ENCODE results near the gene PEAK1. TPM values are rescaled to one million over a fixed set of nuclear protein-coding genes. Genes with fewer than 3 reads are reported as not detected.

The PEAK1 gene
- total RNA-seq, 1 donor from 2014 or later, result 289 TPM

- H3K9me3 Mint-ChIP-seq (ENCODE audit: unreplicated experiment), result no peaks in the 10 kb centered on the region
- DNase-seq (ENCODE audit: low spot score), result no peak
- H3K36me3 Mint-ChIP-seq (ENCODE audit: low read depth, unreplicated experiment), result peaks cover 17% of the 10 kb centered on the region
- H3K27ac Mint-ChIP-seq (ENCODE audit: unreplicated experiment), result no peak overlapping the region
- H3K4me3 Mint-ChIP-seq (ENCODE audit: unreplicated experiment), result no peak overlapping the region
- H3K4me1 Mint-ChIP-seq (ENCODE audit: unreplicated experiment), result peaks cover 27% of the 10 kb centered on the region
- TF ChIP-seq, protein P1, sequence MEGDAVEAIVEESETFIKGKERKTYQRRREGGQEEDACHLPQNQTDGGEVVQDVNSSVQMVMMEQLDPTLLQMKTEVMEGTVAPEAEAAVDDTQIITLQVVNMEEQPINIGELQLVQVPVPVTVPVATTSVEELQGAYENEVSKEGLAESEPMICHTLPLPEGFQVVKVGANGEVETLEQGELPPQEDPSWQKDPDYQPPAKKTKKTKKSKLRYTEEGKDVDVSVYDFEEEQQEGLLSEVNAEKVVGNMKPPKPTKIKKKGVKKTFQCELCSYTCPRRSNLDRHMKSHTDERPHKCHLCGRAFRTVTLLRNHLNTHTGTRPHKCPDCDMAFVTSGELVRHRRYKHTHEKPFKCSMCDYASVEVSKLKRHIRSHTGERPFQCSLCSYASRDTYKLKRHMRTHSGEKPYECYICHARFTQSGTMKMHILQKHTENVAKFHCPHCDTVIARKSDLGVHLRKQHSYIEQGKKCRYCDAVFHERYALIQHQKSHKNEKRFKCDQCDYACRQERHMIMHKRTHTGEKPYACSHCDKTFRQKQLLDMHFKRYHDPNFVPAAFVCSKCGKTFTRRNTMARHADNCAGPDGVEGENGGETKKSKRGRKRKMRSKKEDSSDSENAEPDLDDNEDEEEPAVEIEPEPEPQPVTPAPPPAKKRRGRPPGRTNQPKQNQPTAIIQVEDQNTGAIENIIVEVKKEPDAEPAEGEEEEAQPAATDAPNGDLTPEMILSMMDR (IDR thresholded peaks at IDR 0.05; ENCODE audit: unreplicated experiment), result no peak
- peaks cover 3% of the 10 kb centered on the region for H3K27me3 Mint-ChIP-seq (ENCODE audit: unreplicated experiment)
Observed at GRCh38 chr15:77461486-77461885, 41.6 kb upstream of the PEAK1 start.

- DNase-seq (ENCODE audit: low spot score), result no peak
- Mint-ChIP-seq H3K36me3 (ENCODE audit: low read depth, unreplicated experiment) (peaks cover 17% of the 10 kb centered on the region), H3K9me3 (ENCODE audit: unreplicated experiment) (no peaks in the 10 kb centered on the region), H3K4me3 (ENCODE audit: unreplicated experiment) (no peak overlapping the region), H3K4me1 (ENCODE audit: unreplicated experiment) (peaks cover 46% of the 10 kb centered on the region), H3K27ac (ENCODE audit: unreplicated experiment) (no peak overlapping the region), H3K27me3 (ENCODE audit: unreplicated experiment) (peaks cover 5% of the 10 kb centered on the region)
- TF ChIP-seq, protein P1 (IDR thresholded peaks at IDR 0.05; ENCODE audit: unreplicated experiment), result no peak
Observed at GRCh38 chr15:77459031-77459430, 39.1 kb upstream of the PEAK1 start.

DNA sequence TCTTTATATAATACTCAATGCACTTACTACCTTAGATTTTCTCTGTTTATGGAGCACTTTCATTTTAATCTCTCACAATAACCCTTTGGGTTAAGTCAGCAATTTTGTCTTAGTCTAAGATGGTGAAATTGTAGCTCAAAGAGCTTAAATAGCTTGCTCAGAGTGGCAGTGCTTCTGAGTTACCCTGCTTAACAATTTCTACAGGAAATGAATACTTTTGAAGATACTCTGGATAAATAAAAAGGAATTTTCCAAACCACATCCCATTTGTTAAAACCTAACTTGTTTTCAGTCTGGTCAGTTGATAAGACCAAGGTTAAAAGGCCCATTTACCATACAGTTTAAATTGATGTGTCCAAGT lies 38.0 kb upstream of the PEAK1 start:
- Mint-ChIP-seq H3K4me3 (ENCODE audit: unreplicated experiment) (no peak overlapping the region), H3K36me3 (ENCODE audit: low read depth, unreplicated experiment) (peaks cover 17% of the 10 kb centered on the region), H3K9me3 (ENCODE audit: unreplicated experiment) (no peaks in the 10 kb centered on the region), H3K27ac (ENCODE audit: unreplicated experiment) (peak overlapping the region; percentile 82), H3K4me1 (ENCODE audit: unreplicated experiment) (peaks cover 53% of the 10 kb centered on the region), H3K27me3 (ENCODE audit: unreplicated experiment) (peaks cover 5% of the 10 kb centered on the region)
- TF ChIP-seq, protein P1 (IDR thresholded peaks at IDR 0.05; ENCODE audit: unreplicated experiment), result no peak
- DNase-seq (ENCODE audit: low spot score), result no peak

- no peak for DNase-seq (ENCODE audit: low spot score)
- peaks cover 5% of the 10 kb centered on the region for H3K27me3 Mint-ChIP-seq (ENCODE audit: unreplicated experiment)
- H3K4me1 Mint-ChIP-seq (ENCODE audit: unreplicated experiment), result peaks cover 53% of the 10 kb centered on the region
- H3K36me3 Mint-ChIP-seq (ENCODE audit: low read depth, unreplicated experiment), result peaks cover 17% of the 10 kb centered on the region
- H3K27ac Mint-ChIP-seq (ENCODE audit: unreplicated experiment), result peak overlapping the region; percentile 82
- TF ChIP-seq, protein P1 (IDR thresholded peaks at IDR 0.05; ENCODE audit: unreplicated experiment), result no peak
- no peak overlapping the region for H3K4me3 Mint-ChIP-seq (ENCODE audit: unreplicated experiment)
- H3K9me3 Mint-ChIP-seq (ENCODE audit: unreplicated experiment), result no peaks in the 10 kb centered on the region
Observed at GRCh38 chr15:77457191-77457904, 37.4 kb upstream of the PEAK1 start.

DNA sequence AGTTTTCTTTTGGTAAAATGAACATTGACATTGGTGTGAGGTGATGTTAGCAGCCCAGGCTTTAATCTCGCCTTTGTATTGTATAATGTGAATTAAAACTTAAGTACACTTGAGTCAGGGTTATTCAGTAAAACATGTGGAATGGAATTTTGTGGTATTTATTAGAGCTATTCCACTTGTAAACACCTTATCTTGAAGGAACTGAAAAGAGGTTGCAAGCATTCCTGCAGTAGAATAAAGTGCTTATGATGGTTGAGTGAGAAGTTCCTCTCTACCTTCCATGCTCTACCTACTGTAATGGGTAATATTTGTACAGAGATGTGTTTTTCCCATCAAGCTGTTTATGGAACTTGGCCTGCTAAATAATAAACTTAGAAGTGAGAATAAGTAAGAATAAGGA lies 36.8 kb upstream of the PEAK1 start:
- no peak for DNase-seq (ENCODE audit: low spot score)
- peaks cover 5% of the 10 kb centered on the region for H3K27me3 Mint-ChIP-seq (ENCODE audit: unreplicated experiment)

More for the DNA sequence above, 36.8 kb upstream of the PEAK1 start:
- TF ChIP-seq, protein P1 (IDR thresholded peaks at IDR 0.05; ENCODE audit: unreplicated experiment), result no peak
- no peaks in the 10 kb centered on the region for H3K9me3 Mint-ChIP-seq (ENCODE audit: unreplicated experiment)
- H3K4me1 Mint-ChIP-seq (ENCODE audit: unreplicated experiment), result peaks cover 53% of the 10 kb centered on the region
- H3K4me3 Mint-ChIP-seq (ENCODE audit: unreplicated experiment), result no peak overlapping the region
- peak overlapping the region; percentile 82 for H3K27ac Mint-ChIP-seq (ENCODE audit: unreplicated experiment)
- peaks cover 17% of the 10 kb centered on the region for H3K36me3 Mint-ChIP-seq (ENCODE audit: low read depth, unreplicated experiment)
